HG03139 (cell line): ENCODE data around the gene RMRP.
"Not testable (repeated sequence)": the region's sequence is repeated elsewhere in the genome, so short reads cannot be mapped to it uniquely, and the experiment has no call there.

Source experiments
- ATAC-seq: cut with Tn5 transposase; IDR thresholded peaks from one replicate; pipeline ENCODE4 v1.9.1; 2021; ENCODE audit not compliant: unreplicated experiment

Gene RMRP

GRCh38 chr9:35615981-35616680 is 41.7 kb downstream of the RMRP start:
- no peak for ATAC-seq

- no peak for ATAC-seq
Measured at GRCh38 chr9:35612843-35613242, 45.0 kb downstream of the RMRP start.

- not testable (repeated sequence) for ATAC-seq
Measured at GRCh38 chr9:35612066-35612465, 45.8 kb downstream of the RMRP start.

GRCh38 chr9:35611230-35611797 is 46.5 kb downstream of the RMRP start:
- no peak for ATAC-seq

GRCh38 chr9:35609820-35610163 is 48.0 kb downstream of the RMRP start:
- no peak for ATAC-seq

GRCh38 chr9:35609001-35609819 is 48.6 kb downstream of the RMRP start:
- ATAC-seq, result no peak

- ATAC-seq, result no peak
Measured at GRCh38 chr9:35608221-35608620, 49.6 kb downstream of the RMRP start.
